ENCODE data around the gene SND1.

GRCh38 chr7:128075242-128076095, 423.5 kb downstream of the SND1 start:
- TF ChIP-seq CTCF (IDR thresholded peaks at IDR 0.05; ENCODE audit: insufficient read depth, low read length) (no peak), SPI1 (IDR thresholded peaks at IDR 0.05; ENCODE audit: borderline replicate concordance, low read depth) (no peak), POLR2AphosphoS5 (IDR thresholded peaks at IDR 0.05; ENCODE audit: low read depth) (no peak)

All from HL-60 (cell line).